ENCODE results near the gene SBK3.
"Not testable (repeated sequence)": the region's sequence is repeated elsewhere in the genome, so short reads cannot be mapped to it uniquely, and the experiment has no call there.

DNA sequence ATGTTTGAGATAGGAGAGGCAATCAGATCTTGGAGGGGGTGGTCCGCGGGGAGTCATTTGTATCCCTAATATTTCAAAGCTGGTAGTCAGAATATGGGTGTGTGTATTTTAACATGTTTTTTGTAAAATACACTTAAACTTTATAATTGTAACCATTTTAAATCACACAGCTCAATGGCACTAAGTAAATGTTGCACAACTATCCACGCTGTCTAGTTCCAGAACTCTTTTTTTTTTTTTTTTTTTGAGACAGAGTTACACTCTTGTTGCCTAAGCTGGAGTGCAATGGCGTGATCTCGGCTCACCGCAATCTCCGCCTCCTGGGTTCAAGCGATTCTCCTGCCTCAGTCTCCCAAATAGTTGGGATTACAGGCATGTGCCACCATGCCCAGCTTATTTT, 38.6 kb upstream of the SBK3 start:
- TF ChIP-seq EZH2phosphoT487 (IDR thresholded peaks at IDR 0.05; ENCODE audit: borderline replicate concordance, low read depth, low read length), result not testable (repeated sequence)
- TF ChIP-seq, protein P1, sequence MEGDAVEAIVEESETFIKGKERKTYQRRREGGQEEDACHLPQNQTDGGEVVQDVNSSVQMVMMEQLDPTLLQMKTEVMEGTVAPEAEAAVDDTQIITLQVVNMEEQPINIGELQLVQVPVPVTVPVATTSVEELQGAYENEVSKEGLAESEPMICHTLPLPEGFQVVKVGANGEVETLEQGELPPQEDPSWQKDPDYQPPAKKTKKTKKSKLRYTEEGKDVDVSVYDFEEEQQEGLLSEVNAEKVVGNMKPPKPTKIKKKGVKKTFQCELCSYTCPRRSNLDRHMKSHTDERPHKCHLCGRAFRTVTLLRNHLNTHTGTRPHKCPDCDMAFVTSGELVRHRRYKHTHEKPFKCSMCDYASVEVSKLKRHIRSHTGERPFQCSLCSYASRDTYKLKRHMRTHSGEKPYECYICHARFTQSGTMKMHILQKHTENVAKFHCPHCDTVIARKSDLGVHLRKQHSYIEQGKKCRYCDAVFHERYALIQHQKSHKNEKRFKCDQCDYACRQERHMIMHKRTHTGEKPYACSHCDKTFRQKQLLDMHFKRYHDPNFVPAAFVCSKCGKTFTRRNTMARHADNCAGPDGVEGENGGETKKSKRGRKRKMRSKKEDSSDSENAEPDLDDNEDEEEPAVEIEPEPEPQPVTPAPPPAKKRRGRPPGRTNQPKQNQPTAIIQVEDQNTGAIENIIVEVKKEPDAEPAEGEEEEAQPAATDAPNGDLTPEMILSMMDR (conservative IDR thresholded peaks at IDR 0.05; ENCODE audit: low read length), result not testable (repeated sequence)
